ENCODE results near the gene TXNIP. TPM values are rescaled to one million over a fixed set of nuclear protein-coding genes. Genes with fewer than 3 reads are reported as not detected.

The TXNIP gene
- total and polyA plus RNA-seq, 2 experiments from 2014 or later: 22.8 to 29.1 TPM

GRCh38 chr1:145992502-145992936 is 3.9 kb downstream of the TXNIP start:
- Histone ChIP-seq H3K27ac (ENCODE audit: low read depth) (no peak overlapping the region), H3K4me3 (no peak overlapping the region), H3K4me1 (ENCODE audit: insufficient read depth) (peaks cover 16% of the 10 kb centered on the region), H3K4me2 (no peak overlapping the region), H3K79me2 (replicated peaks; ENCODE audit: insufficient read depth) (peaks cover 18% of the 10 kb centered on the region), H3K9me2 (ENCODE audit: insufficient read depth) (no peaks in the 10 kb centered on the region), H4K20me1 (replicated peaks; ENCODE audit: insufficient read depth) (no peaks in the 10 kb centered on the region), H3F3A (replicated peaks; ENCODE audit: low read depth) (peaks cover 5% of the 10 kb centered on the region), H2AFZ (no peak overlapping the region), H3K27me3 (ENCODE audit: insufficient read depth) (no peaks in the 10 kb centered on the region), H3K36me3 (ENCODE audit: insufficient read depth) (no peaks in the 10 kb centered on the region; the same call in 1 of the 2 replicates)
- Mint-ChIP-seq H3K4me1 (peaks cover 37% of the 10 kb centered on the region), H3K27ac (peak overlapping the region; percentile 26; the same call in 1 of the 2 replicates), H3K36me3 (ENCODE audit: low read depth) (peaks cover 48% of the 10 kb centered on the region), H3K27me3 (ENCODE audit: insufficient read depth, low read depth, poor library complexity) (peaks cover 3% of the 10 kb centered on the region), H3K9me3 (no peaks in the 10 kb centered on the region), H3K4me3 (peak overlapping the region; percentile 10; the same call in 1 of the 3 replicates)
- DNase-seq (ENCODE audit: low spot score): no peak
- no peak for ATAC-seq
- no peak for TF ChIP-seq ZNF114 (CRISPR knock-in tag; IDR thresholded peaks at IDR 0.05)
- TF ChIP-seq CTCF (conservative IDR thresholded peaks at IDR 0.05; ENCODE audit: low read depth in 2 of 2): no peak
- no peak for TF ChIP-seq REST (IDR thresholded peaks at IDR 0.05; ENCODE audit: unreplicated experiment)
- TF ChIP-seq STAT1 (IDR thresholded peaks at IDR 0.05; ENCODE audit: unreplicated experiment): no peak
- TF ChIP-seq ZNF462 (CRISPR knock-in tag; IDR thresholded peaks at IDR 0.05): no peak
- no peak for TF ChIP-seq ETS1 (IDR thresholded peaks at IDR 0.05)
- TF ChIP-seq ZNF331 (CRISPR knock-in tag; IDR thresholded peaks at IDR 0.05; ENCODE audit: low read depth): no peak
- no peak for TF ChIP-seq NANOG (IDR thresholded peaks at IDR 0.05; ENCODE audit: borderline replicate concordance)
- TF ChIP-seq CREB1 (CRISPR knock-in tag; IDR thresholded peaks at IDR 0.05; ENCODE audit: low read depth): no peak
- TF ChIP-seq EZH2phosphoT487 (IDR thresholded peaks at IDR 0.05; ENCODE audit: unreplicated experiment): no peak
- TF ChIP-seq EZH2 (IDR thresholded peaks at IDR 0.05; ENCODE audit: low read depth, unreplicated experiment): no peak
- TF ChIP-seq JUNB (IDR thresholded peaks at IDR 0.05; ENCODE audit: unreplicated experiment): no peak
- no peak for TF ChIP-seq POLR2AphosphoS5 (IDR thresholded peaks at IDR 0.05; ENCODE audit: low read depth)
